Amniotic epithelial cell (primary cell): ENCODE results near the gene RAP1GAP.

Experiments
- DNase-seq: peaks from one replicate; pipeline ENCODE4 v3.0.0-alpha.2; 2010; ENCODE audit warnings: low read depth

The RAP1GAP gene

DNA sequence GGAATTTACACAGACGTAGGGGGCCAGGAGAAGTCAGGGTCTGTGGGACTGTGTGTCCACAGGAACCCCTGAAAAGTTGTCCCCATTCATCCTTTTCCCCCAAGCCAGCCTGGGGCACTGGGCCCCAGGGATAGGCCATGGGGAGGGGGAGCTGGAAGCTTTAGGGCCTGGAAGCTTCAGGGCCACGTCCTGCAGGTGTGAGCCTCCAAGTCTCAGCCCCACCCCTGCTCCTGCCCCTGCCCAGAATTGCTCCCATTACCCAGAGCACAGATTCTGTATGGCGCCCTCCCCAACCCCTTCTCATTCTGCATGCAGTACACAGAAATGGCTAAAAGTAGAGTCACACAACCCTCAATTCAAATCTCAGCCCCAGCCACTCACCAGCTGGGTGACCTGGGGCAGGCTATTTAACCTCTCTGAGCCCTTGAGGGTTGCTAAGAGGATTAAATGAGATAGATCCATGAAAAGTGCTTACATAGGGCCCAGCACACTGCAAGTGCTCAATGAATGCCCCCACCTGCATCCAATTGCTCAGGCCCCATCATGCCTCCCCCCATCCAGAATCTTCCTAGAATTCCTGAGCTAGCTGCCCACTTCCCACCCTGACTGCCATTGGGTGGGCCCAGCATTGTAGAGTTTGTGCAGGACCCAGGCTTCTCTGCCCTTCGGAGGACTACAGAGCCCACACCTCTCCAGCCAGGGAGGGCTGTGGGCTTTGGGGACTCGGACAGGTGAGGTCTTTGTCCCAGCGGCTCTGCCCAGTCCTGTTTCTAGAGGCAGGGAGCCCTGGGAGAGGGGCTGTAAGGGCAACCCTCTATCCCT lies 6.5 kb downstream of the RAP1GAP start:
- no peak for DNase-seq

GRCh38 chr1:21661886-21662285 lies 7.3 kb downstream of the RAP1GAP start:
- no peak for DNase-seq

DNA sequence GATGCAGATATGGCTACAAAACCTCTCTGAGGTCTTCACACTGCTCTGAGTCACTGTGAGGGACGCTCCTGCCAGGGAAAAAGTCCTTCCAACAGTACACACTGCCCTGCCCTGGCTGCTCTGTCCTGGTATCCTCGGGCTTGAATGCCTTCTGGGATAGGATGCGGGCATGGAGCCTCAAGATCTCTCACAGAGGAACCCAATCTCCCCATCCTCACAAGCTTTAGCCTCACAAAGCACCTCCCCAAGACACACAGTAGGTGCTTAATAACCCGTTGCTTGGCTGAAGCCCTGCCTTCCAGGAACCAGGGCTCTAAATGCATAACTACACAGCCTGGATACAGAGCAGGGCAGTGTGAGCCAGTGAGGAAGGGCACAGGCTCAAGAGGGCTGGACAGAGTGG lies 9.2 kb downstream of the RAP1GAP start:
- DNase-seq, result no peak

GRCh38 chr1:21659099-21659923 lies 9.8 kb downstream of the RAP1GAP start:
- peak; percentile 34 for DNase-seq

DNA sequence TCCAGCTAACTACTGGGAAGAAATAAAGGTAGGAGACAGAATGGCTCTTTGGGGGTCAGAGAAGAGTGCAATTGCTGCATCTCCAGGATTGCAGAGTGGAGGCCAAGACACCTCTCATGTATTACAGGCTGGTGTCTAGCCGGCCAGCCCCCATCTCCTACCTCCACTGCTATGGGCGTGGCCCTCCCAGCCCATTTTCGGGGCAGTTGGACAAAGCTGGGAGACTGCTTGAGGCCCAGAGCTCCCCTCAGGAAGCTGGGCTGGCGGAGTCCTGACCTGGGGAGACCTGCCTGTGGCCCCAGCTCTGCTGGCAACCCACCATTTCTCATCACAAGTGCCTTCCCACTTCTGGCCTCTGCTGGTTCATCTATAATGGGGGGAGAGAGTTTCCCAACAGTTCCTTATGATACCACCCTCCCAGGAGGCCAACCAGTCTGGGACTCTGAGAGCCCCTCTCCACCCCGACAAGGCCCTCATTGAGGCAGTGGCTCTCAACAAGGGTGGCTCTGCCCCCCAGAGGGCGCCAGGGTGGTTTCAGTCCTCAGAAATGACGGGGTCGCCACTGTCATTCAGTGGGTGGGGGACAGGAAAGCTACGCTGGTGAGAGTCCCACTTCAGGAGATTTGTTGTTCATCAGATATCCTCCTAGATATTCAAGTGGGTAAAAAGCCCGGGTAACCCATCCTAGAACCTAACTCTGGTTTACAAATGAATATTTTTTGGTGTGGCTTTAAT lies 11.5 kb downstream of the RAP1GAP start:
- DNase-seq, result no peak

GRCh38 chr1:21655748-21656147 lies 13.4 kb downstream of the RAP1GAP start:
- DNase-seq, result no peak

GRCh38 chr1:21655259-21655658 lies 13.9 kb downstream of the RAP1GAP start:
- DNase-seq, result no peak

GRCh38 chr1:21654209-21654608 lies 14.9 kb downstream of the RAP1GAP start:
- DNase-seq, result no peak

DNA sequence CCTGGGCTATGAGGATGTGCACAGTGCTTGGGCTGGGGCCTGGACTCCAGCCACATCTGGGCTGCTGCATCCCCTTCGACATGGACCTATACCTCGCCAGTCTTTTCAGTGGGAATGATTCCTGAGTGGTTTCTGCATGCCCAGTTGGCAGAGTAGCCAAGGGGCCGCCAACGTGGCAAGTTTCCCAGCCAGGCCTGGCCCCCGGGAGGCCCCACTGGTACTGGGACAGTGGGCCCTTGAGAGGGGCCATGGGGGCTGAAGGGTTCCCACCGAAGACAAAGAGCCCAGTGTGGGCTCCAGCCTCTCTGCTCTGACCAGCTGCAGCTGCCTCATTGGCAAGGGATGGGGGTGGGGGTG lies 15.4 kb downstream of the RAP1GAP start:
- DNase-seq, result no peak

DNA sequence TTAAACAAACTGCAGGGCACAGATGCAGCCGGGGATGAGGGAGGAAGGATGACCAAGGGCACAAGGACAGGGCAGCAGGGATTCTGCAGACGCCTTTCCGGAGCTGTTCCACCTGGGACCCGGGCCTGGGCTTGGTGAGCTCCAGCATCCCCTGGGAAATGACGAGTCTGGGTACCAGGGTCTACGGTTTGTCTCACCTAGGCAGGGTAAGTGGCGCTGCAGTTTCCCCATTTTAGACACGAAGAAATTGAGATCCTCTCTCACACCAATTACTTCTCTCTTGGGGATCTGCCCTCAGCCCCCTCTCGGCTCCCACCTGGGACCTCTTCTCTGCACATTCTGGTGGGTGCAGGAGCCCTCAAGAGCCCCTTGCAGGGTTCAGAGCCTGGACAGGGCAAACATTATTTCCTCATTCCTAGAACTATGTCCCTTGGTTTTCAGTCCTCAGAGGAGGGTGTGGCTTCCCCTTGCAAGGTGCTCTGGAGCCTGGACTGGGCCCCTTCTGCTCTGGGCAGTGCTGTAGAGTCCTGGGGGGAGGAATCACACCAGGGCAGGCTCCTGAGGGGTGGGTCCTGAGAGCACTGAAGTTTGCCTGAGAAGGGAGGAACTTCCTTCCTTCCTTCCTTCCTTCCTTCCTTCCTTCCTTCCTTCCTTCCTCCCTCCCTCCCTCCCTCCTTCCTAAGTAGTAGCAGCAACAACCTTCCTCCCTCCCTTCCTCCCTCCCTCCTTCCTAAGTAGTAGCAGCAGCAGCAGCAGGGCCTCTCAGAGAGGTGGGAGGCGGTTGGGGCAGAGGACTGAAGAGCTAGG lies 16.0 kb downstream of the RAP1GAP start:
- DNase-seq, result no peak

DNA sequence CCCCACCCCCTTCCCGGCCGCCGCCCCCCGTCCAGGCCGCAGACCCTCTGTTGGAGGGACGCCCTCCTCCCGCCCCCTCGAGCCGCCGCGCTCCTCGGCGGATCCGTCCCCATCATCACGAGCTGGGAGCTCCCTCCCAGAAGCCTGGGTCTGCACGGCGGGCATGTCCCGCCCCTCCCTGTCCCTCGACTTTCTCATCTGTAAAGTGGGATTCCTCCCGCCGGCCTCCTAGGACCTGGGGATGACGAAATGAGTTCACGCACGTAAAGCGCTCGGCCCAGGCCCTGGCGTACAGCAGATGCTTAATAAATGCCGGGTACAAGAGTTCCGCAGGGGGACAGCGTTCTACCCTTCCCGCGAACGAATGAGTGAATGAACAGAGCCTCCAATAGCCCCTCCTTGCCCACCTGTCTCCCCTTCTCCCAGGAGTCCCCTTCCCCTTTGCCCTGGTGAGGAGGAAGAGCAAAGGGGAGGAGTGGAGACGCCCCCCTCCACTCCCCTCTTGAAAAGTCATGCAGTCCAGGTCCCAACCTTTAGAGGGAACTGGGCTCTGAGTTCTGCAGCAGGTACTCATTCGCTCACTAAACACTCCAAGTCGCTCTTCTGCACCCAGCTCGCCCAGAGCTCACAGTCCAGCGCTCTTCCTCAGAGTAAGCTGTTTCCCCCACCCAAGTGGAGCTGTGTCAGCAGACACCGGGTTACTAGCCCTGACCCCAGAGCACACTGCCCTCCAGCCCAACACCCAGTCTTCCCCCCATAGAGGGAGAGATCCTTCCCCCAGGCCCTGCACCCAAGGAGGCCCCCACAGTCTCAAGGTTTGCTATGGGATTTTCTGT lies 16.8 kb downstream of the RAP1GAP start:
- no peak for DNase-seq

- DNase-seq, result no peak
These were observed 17.7 kb downstream of the RAP1GAP start for GRCh38 chr1:21651214-21652042.

DNA sequence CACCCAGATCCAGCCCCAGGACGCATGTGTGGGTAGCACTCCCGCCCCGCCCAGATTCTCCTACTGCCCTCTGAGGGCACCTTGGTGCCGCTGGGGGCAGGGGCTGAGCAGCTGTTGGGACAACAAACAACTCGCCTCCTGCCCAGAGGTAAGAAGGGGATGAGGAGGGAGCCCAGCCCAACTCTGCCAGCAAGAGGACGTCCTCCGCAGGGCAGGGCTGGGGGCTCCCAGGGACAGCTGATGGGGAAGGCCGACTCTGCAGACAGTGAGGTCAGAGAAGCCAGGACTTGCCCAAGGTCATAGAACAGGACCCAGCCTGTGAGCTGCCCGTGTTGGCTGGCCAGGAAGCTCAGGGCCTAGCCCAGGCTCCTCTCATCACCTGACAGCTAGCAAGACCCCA lies 18.8 kb downstream of the RAP1GAP start:
- DNase-seq, result no peak

GRCh38 chr1:21649315-21649714 lies 19.8 kb downstream of the RAP1GAP start:
- DNase-seq, result no peak

- DNase-seq, result no peak
These were observed 20.4 kb downstream of the RAP1GAP start for GRCh38 chr1:21648791-21649190.

DNA sequence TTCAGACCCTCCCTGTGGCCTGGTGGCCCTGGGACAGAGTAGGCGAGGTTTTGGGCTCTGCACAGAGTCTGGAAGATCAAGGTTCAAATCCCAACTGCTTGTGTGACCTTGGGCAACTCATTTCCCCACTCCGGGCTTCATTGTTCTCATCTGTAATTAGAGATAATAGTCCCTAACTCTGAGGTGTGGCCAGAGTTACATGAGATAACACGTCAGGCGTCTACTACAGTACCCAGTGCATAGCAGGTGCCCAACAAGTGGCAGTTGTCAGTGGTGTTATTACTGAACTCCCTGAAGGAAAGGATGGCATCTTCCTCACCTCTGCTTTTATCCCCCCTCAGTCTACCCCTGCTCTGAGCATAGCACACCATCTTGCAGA lies 20.8 kb downstream of the RAP1GAP start:
- DNase-seq, result no peak

- DNase-seq, result peak; percentile 69
These were observed 21.5 kb downstream of the RAP1GAP start for GRCh38 chr1:21647431-21648351.

DNA sequence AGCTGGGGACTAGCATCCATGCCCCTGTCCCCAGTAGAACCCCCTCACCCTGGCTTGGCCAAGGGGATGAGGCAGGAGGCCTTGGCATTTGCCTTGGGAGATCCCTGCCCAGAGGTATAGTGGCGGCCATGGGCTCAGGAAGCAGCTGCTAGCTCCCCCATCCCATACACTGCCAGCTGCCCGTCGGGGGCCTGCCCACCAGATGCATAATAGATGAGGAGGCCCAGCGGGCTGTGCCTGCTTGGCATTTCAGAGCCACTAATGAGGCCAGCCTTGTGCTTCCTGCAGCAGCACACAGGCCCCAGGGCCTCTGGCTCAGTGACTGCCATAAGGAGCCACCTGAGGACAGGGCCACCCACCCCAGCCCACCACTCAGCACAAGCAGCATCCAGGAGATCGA lies 23.6 kb downstream of the RAP1GAP start:
- no peak for DNase-seq

- no peak for DNase-seq
These were observed 24.3 kb downstream of the RAP1GAP start for GRCh38 chr1:21644906-21645305.
